ENCODE data around the gene ASTN1.

Gene ASTN1

GRCh38 chr1:176993587-176993986 is 170.9 kb downstream of the ASTN1 start:
- DNase-seq (ENCODE audit: low read depth in 2 of 2) = no peak

- no peak for DNase-seq (ENCODE audit: low read depth in 2 of 2)
Observed at GRCh38 chr1:176989754-176990153, 174.8 kb downstream of the ASTN1 start.

- DNase-seq (ENCODE audit: low read depth in 2 of 2) = no peak
Observed at GRCh38 chr1:176989023-176989422, 175.5 kb downstream of the ASTN1 start.

GRCh38 chr1:176987016-176987415 is 177.5 kb downstream of the ASTN1 start:
- DNase-seq (ENCODE audit: low read depth in 2 of 2) = no peak

GRCh38 chr1:176983731-176984130 is 180.8 kb downstream of the ASTN1 start:
- no peak for DNase-seq (ENCODE audit: low read depth in 2 of 2)

GRCh38 chr1:176976771-176977170 is 187.7 kb downstream of the ASTN1 start:
- no peak for DNase-seq (ENCODE audit: low read depth in 2 of 2)

GRCh38 chr1:176976225-176976624 is 188.3 kb downstream of the ASTN1 start:
- DNase-seq (ENCODE audit: low read depth in 2 of 2) = no peak

- no peak for DNase-seq (ENCODE audit: low read depth in 2 of 2)
Observed at GRCh38 chr1:176964687-176965086, 199.8 kb downstream of the ASTN1 start.

- DNase-seq (ENCODE audit: low read depth in 2 of 2) = no peak
Observed at GRCh38 chr1:176963181-176963580, 201.3 kb downstream of the ASTN1 start.

- DNase-seq (ENCODE audit: low read depth in 2 of 2) = no peak
Observed at GRCh38 chr1:176961678-176962077, 202.8 kb downstream of the ASTN1 start.

- DNase-seq (ENCODE audit: low read depth in 2 of 2) = no peak
Observed at GRCh38 chr1:176959191-176959820, 205.2 kb downstream of the ASTN1 start.

GRCh38 chr1:176957603-176958002 is 206.9 kb downstream of the ASTN1 start:
- DNase-seq (ENCODE audit: low read depth in 2 of 2) = no peak

GRCh38 chr1:176954242-176954641 is 210.3 kb downstream of the ASTN1 start:
- no peak for DNase-seq (ENCODE audit: low read depth in 2 of 2)

GRCh38 chr1:176950736-176951324 is 213.7 kb downstream of the ASTN1 start:
- no peak for DNase-seq (ENCODE audit: low read depth in 2 of 2)

GRCh38 chr1:176949033-176949662 is 215.4 kb downstream of the ASTN1 start:
- no peak for DNase-seq (ENCODE audit: low read depth in 2 of 2)

GRCh38 chr1:176944606-176945005 is 219.9 kb downstream of the ASTN1 start:
- DNase-seq (ENCODE audit: low read depth in 2 of 2) = no peak

GRCh38 chr1:176943783-176944182 is 220.7 kb downstream of the ASTN1 start:
- DNase-seq (ENCODE audit: low read depth in 2 of 2) = no peak

GRCh38 chr1:176942346-176942745 is 222.2 kb downstream of the ASTN1 start:
- DNase-seq (ENCODE audit: low read depth in 2 of 2) = no peak

- no peak for DNase-seq (ENCODE audit: low read depth in 2 of 2)
Observed at GRCh38 chr1:176939993-176940392, 224.5 kb downstream of the ASTN1 start.

- no peak for DNase-seq (ENCODE audit: low read depth in 2 of 2)
Observed at GRCh38 chr1:176938375-176938774, 226.1 kb downstream of the ASTN1 start.

- DNase-seq (ENCODE audit: low read depth in 2 of 2) = no peak
Observed at GRCh38 chr1:176934370-176934769, 230.1 kb downstream of the ASTN1 start.

GRCh38 chr1:176932114-176933104 is 232.1 kb downstream of the ASTN1 start:
- no peak for DNase-seq (ENCODE audit: low read depth in 2 of 2)

Measured in stimulated activated CD8-positive, alpha-beta memory T cell treated with anti-CD3 and anti-CD28 coated beads, Interleukin-7, amount 100 ng/mL, for 1 hour (primary cell).